Central memory CD4-positive, alpha-beta T cell (primary cell): Measurements from ENCODE around the gene DPH1.
A peak's percentile ranks its signal among the peaks of the same experiment; 100 is the strongest.

Experiments
- DNase-seq: peaks from one replicate; pipeline ENCODE4 v3.0.0; 2022

Gene DPH1

GRCh38 chr17:2082003-2082781, 52.2 kb downstream of the DPH1 start:
- DNase-seq = no peak

GRCh38 chr17:2083613-2084035, 53.7 kb downstream of the DPH1 start:
- DNase-seq = no peak

GRCh38 chr17:2084036-2084765, 54.2 kb downstream of the DPH1 start:
- DNase-seq = no peak

GRCh38 chr17:2084766-2085647, 55.1 kb downstream of the DPH1 start:
- DNase-seq = no peak

- DNase-seq = no peak
Observed at GRCh38 chr17:2085648-2085949, 55.6 kb downstream of the DPH1 start.

- DNase-seq = no peak
Observed at GRCh38 chr17:2086306-2086705, 56.4 kb downstream of the DPH1 start.

- DNase-seq = peak; percentile 47
Observed at GRCh38 chr17:2087597-2088211, 57.8 kb downstream of the DPH1 start.

- no peak for DNase-seq
Observed at GRCh38 chr17:2089021-2089422, 59.1 kb downstream of the DPH1 start.

GRCh38 chr17:2090210-2090641, 60.3 kb downstream of the DPH1 start:
- no peak for DNase-seq

- DNase-seq = no peak
Observed at GRCh38 chr17:2090804-2091534, 61.0 kb downstream of the DPH1 start.

GRCh38 chr17:2092253-2092652, 62.3 kb downstream of the DPH1 start:
- DNase-seq = no peak

GRCh38 chr17:2093349-2093748, 63.4 kb downstream of the DPH1 start:
- DNase-seq = no peak
